Adrenal gland (tissue), 12 donors: ENCODE data around the gene RNF31. TPM values are rescaled to one million over a fixed set of nuclear protein-coding genes. Genes with fewer than 3 reads are reported as not detected.
A peak's percentile ranks its signal among the peaks of the same experiment; 100 is the strongest.

ENCODE experiments used
- DNase-seq, 7 donors: peaks; one replicate each; pipeline ENCODE4 v3.0.0-alpha.2; 2019 to 2020
- H3K27ac ChIP-seq, 5 donors: fragments of 200-600 bp; sonication (generic) in 4 of 5; 1 replicate in 3 of 5; 2 replicates in 2 of 5; pipeline versions ENCODE4 v1.5.1 to v1.8.0; 2016 to 2020; ENCODE audit warnings: mild to moderate bottlenecking in 1 of 5
- H3K27me3 ChIP-seq: fragments of 200-600 bp; 2 replicates; pipeline ENCODE4 v1.8.0; 2021
- H3K36me3 ChIP-seq, 2 donors: fragments of 200-600 bp; replicated peaks in 1 of 2; 1 replicate in 1 of 2; 2 replicates in 1 of 2; pipeline versions ENCODE4 v1.5.1 to v1.8.0; 2018 to 2022
- H3K4me1 ChIP-seq, 2 donors: fragments of 200-600 bp; replicated peaks in 1 of 2; 1 replicate in 1 of 2; 2 replicates in 1 of 2; pipeline versions ENCODE4 v1.5.1 to v1.8.0; 2018 to 2021
- H3K4me3 ChIP-seq, 4 donors: fragments of 200-600 bp; sonication (generic) in 3 of 4; one replicate each; pipeline ENCODE4 v1.5.1; 2016 to 2018
- H3K9me3 ChIP-seq, 3 donors: fragments of 200-600 bp; sonication (generic) in 1 of 3; replicated peaks in 1 of 3; 1 replicate in 2 of 3; 2 replicates in 1 of 3; pipeline versions ENCODE4 v1.5.1 to v1.8.0; 2016 to 2021
- POLR2A ChIP-seq, 2 donors: fragments of 450-650 bp; IDR thresholded peaks; one replicate each; pipeline ENCODE4 v1.6.1; 2017; ENCODE audit warnings: antibody characterized with exemption in 2 of 2, mild to moderate bottlenecking in 2 of 2, moderate library complexity in 1 of 2
- WGBS, 4 donors: extraction: QIAGEN DNeasy Blood & Tissue Kit in 2 of 4; methylation state at CpG; one replicate each; pipeline versions ENCODE4 v1.1.5 to v1.1.7; 2013 to 2017; 5-methylcytosine and 5-hydroxymethylcytosine counted together
- intact Hi-C, 2 donors: fragments of 100-400 bp; cut with DNase I; formaldehyde crosslinking; loops; one replicate each; pipeline versions ENCODE4 v1.14.1 to v1.15.0; 2022 to 2023
- polyA plus RNA-seq, 3 donors: library from polyadenylated mRNA; stranded (reverse); fragments of 200-250 nt in 2 of 3; fragments of 350-450 nt in 1 of 3; fragmentation: Illumina TruSeq in 1 of 3; extraction: RNeasy Lipid Tissue Mini Kit (QIAGEN cat#74804) in 1 of 3; gene quantifications; one replicate each; pipeline ENCODE4 v1.2.3, GENCODE V29; 2013 to 2014
- total RNA-seq, 9 donors: library from RNA; depleted of rRNA in 4 of 9; stranded (reverse); fragments of >200 nt in 4 of 9; fragments of 120-200 nt in 1 of 9; fragmentation: NEBNext Ultra II Directional in 1 of 9; extraction: Animal tissue kit (Norgen Biotek cat#: 25700) in 1 of 9; gene quantifications; one replicate each; pipeline versions ENCODE4 v1.1.0 to v1.2.4, GENCODE V29; 2013 to 2023
- TF ChIP-seq, protein P1 (sequence below), 6 experiments: fragments of 450-650 bp in 4 of 6; fragments of 200-600 bp in 2 of 6; sonication (generic) in 1 of 6; IDR thresholded peaks; 1 replicate in 5 of 6; 2 replicates in 1 of 6; pipeline versions ENCODE4 v1.5.1 to v1.8.0; 2016 to 2021; ENCODE audit warnings: antibody characterized with exemption in 6 of 6, mild to moderate bottlenecking in 2 of 6, moderate library complexity in 1 of 6
- donor health status: healthy with polysubstance abuse.
- donor health status: Bipolar disorder and iron deficiency.
- donor health status: DM: yes; HTN: yes; CAD: no.
- donor health status: DM: no; HTN: no; CAD: no.
- donor health status: DM: no; HTN: no; CAD: no.
- donor health status: DM: yes; HTN: yes; CAD: no.

The RNF31 gene
- total and polyA plus RNA-seq, 12 donors: 32.8 to 351 (median 65.7) TPM

GRCh38 chr14:24116128-24116814 is 31.0 kb upstream of the RNF31 start:
- H3K36me3 ChIP-seq: peaks cover 0 to 47% of the 10 kb centered on the region in 2 donors
- DNase-seq: no peak

DNA sequence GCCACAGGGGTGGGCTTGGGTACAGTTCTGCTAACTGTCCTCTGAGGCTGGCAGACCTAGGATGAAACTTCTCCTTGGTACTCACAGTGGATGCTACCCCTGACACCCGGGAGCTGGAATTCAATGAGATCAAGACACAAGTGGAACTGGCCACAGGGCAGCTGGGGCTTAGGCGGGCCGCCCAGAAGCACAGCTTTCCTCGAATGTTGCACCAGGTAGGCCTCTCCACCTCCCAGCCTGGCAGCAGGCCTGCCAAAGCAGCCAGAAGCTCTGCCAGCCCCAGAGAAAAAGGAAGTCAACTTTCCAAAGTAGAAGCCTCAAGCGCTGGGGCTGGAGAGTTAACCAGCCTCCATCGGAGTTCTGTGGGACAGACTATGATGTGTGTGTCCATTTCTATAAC is 30.1 kb upstream of the RNF31 start:
- no peak for TF ChIP-seq POLR2A (IDR thresholded peaks at IDR 0.05)
- TF ChIP-seq, protein P1, sequence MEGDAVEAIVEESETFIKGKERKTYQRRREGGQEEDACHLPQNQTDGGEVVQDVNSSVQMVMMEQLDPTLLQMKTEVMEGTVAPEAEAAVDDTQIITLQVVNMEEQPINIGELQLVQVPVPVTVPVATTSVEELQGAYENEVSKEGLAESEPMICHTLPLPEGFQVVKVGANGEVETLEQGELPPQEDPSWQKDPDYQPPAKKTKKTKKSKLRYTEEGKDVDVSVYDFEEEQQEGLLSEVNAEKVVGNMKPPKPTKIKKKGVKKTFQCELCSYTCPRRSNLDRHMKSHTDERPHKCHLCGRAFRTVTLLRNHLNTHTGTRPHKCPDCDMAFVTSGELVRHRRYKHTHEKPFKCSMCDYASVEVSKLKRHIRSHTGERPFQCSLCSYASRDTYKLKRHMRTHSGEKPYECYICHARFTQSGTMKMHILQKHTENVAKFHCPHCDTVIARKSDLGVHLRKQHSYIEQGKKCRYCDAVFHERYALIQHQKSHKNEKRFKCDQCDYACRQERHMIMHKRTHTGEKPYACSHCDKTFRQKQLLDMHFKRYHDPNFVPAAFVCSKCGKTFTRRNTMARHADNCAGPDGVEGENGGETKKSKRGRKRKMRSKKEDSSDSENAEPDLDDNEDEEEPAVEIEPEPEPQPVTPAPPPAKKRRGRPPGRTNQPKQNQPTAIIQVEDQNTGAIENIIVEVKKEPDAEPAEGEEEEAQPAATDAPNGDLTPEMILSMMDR (IDR thresholded peaks at IDR 0.05): no peak
- Histone ChIP-seq H3K4me1 (peaks cover 19% of the 10 kb centered on the region in 2 donors), H3K36me3 (peaks cover 0 to 56% of the 10 kb centered on the region in 2 donors), H3K27ac (no peak overlapping the region), H3K27me3 (no peaks in the 10 kb centered on the region), H3K9me3 (no peaks in the 10 kb centered on the region), H3K4me3 (no peak overlapping the region)
- intact Hi-C loops: no loop called here
- 77 to 93% (median 90%) methylated on average over 6 of the region's 6 CpGs for WGBS, 4 donors
- no peak for DNase-seq

More at GRCh38 chr14:24116128-24116814, 31.0 kb upstream of the RNF31 start:
- Histone ChIP-seq H3K4me3 (peak overlapping the region in 1 of 4 donors; percentile 81), H3K27ac (peak overlapping the region in 1 of 5 donors; percentile 97), H3K27me3 (no peaks in the 10 kb centered on the region), H3K9me3 (no peaks in the 10 kb centered on the region), H3K4me1 (peaks cover 19% of the 10 kb centered on the region in 2 donors)
- intact Hi-C loops: no loop called here
- 69 to 79% (median 74%) methylated on average over 6 of the region's 6 CpGs for WGBS, 4 donors
- TF ChIP-seq POLR2A (IDR thresholded peaks at IDR 0.05): no peak
- TF ChIP-seq, protein P1 (IDR thresholded peaks at IDR 0.05): no peak

DNA sequence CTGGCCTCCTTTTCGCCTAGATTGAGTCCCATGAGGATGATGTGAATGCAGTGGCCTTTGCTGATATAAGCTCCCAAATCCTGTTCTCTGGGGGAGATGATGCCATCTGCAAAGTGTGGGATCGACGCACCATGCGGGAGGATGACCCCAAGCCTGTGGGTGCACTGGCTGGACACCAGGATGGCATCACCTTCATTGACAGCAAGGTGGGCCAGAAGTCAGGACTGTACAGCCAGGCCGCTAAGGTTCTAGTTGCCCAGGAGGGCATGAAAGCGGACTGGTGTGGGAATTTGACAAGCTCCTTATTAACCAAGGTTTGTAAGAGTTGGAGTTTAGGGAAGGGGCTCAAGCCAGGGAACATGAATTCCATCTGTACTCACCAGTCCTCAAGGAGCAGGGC is 27.6 kb upstream of the RNF31 start:
- no peak for DNase-seq
- Histone ChIP-seq H3K27me3 (no peaks in the 10 kb centered on the region), H3K9me3 (no peaks in the 10 kb centered on the region), H3K27ac (no peak overlapping the region), H3K4me3 (no peak overlapping the region), H3K36me3 (peaks cover 0 to 71% of the 10 kb centered on the region in 2 donors), H3K4me1 (peaks cover 14 to 19% of the 10 kb centered on the region in 2 donors)
- intact Hi-C loops: no loop called here
- 94 to 96% (median 95%) methylated on average over 6 of the region's 6 CpGs for WGBS, 4 donors
- no peak for TF ChIP-seq POLR2A (IDR thresholded peaks at IDR 0.05)
- TF ChIP-seq, protein P1 (IDR thresholded peaks at IDR 0.05): no peak

GRCh38 chr14:24121210-24121609 is 26.1 kb upstream of the RNF31 start:
- Histone ChIP-seq H3K4me1 (peaks cover 6 to 11% of the 10 kb centered on the region in 2 donors), H3K27ac (no peak overlapping the region), H3K9me3 (no peaks in the 10 kb centered on the region), H3K27me3 (no peaks in the 10 kb centered on the region), H3K4me3 (no peak overlapping the region), H3K36me3 (peaks cover 0 to 71% of the 10 kb centered on the region in 2 donors)
- TF ChIP-seq POLR2A (IDR thresholded peaks at IDR 0.05): no peak
- TF ChIP-seq, protein P1 (IDR thresholded peaks at IDR 0.05): no peak
- intact Hi-C loops: no loop called here
- DNase-seq: no peak
- WGBS, 4 donors: 95 to 98% (median 95%) methylated on average over 6 to 8 of the region's 8 CpGs
